K562 (cell line): ENCODE data around the gene LPGAT1. TPM values are rescaled to one million over a fixed set of nuclear protein-coding genes. Genes with fewer than 3 reads are reported as not detected.
A peak's percentile ranks its signal among the peaks of the same experiment; 100 is the strongest.

Experiments used
- AFF4 ChIP-seq: sonication (generic); formaldehyde crosslinking; IDR thresholded peaks from 2 replicates; pipeline ENCODE4 v1.8.0; 2023; ENCODE audit warnings: mild to moderate bottlenecking, missing genetic modification reagents
- BHLHE40 ChIP-seq: IDR thresholded peaks from 2 replicates; pipeline ENCODE4 v1.6.1; 2011; ENCODE audit warnings: low read length, improper control_type of control experiment
- EP300 ChIP-seq: IDR thresholded peaks from 2 replicates; pipeline ENCODE4 v1.6.1; 2012; ENCODE audit warnings: low read length, improper control_type of control experiment
- EP400 ChIP-seq: fragments of 450-650 bp; IDR thresholded peaks from 2 replicates; pipeline ENCODE4 v1.6.1; 2017; ENCODE audit warnings: antibody characterized with exemption, mild to moderate bottlenecking, moderate library complexity
- HDAC2 ChIP-seq: fragments of 450-650 bp; IDR thresholded peaks from 2 replicates; pipeline ENCODE4 v1.6.1; 2016; ENCODE audit warnings: mild to moderate bottlenecking
- HNRNPLL ChIP-seq: fragments of 200-400 bp; formaldehyde crosslinking; IDR thresholded peaks from 2 replicates; pipeline ENCODE4 v1.6.1; 2017; ENCODE audit warnings: low read length, low read depth, mild to moderate bottlenecking; ENCODE audit not compliant: poor library complexity, severe bottlenecking
- KHSRP ChIP-seq: fragments of 450-650 bp; IDR thresholded peaks from 2 replicates; pipeline ENCODE4 v1.6.1; 2017
- MNT ChIP-seq, 2 experiments: fragments of 450-650 bp; conservative IDR thresholded peaks; 2 replicates each; pipeline ENCODE4 v1.6.1; 2017; ENCODE audit warnings: mild to moderate bottlenecking in 2 of 2, moderate library complexity in 2 of 2
- POLR3G ChIP-seq: IDR thresholded peaks from 2 replicates; pipeline ENCODE4 v1.6.1; 2011; ENCODE audit not compliant: insufficient read length, insufficient replicate concordance; ENCODE audit errors: extremely low read depth
- RBM15 ChIP-seq: fragments of 200-400 bp; formaldehyde crosslinking; IDR thresholded peaks from 2 replicates; pipeline ENCODE4 v1.6.1; 2018; ENCODE audit warnings: mild to moderate bottlenecking, low read length, moderate library complexity; ENCODE audit not compliant: insufficient read depth
- RERE ChIP-seq: sonication (generic); formaldehyde crosslinking; IDR thresholded peaks from 2 replicates; pipeline ENCODE4 v1.8.0; 2023; ENCODE audit warnings: missing genetic modification reagents, mild to moderate bottlenecking, borderline replicate concordance
- SRSF9 ChIP-seq: fragments of 200-400 bp; formaldehyde crosslinking; IDR thresholded peaks from 2 replicates; pipeline ENCODE4 v1.6.1; 2017; ENCODE audit warnings: low read depth, low read length, borderline replicate concordance
- YY1 ChIP-seq, 3 experiments: IDR thresholded peaks; 2 replicates each; pipeline ENCODE4 v1.6.1; 2011; ENCODE audit warnings: low read length in 2 of 3, mild to moderate bottlenecking in 2 of 3, moderate library complexity in 2 of 3, borderline replicate concordance in 1 of 3, control low read depth in 1 of 3, low read depth in 1 of 3; ENCODE audit not compliant: insufficient read depth in 3 of 3, insufficient replicate concordance in 2 of 3, control insufficient read depth in 1 of 3, insufficient read length in 1 of 3; ENCODE audit errors: extremely low read depth in 1 of 3
- ZNF583 ChIP-seq: fragments of 250-450 bp; sonication (Bioruptor Pico); IDR thresholded peaks from 2 replicates; pipeline ENCODE4 v1.4.0; 2020
- ZNF778 ChIP-seq: fragments of 450-650 bp; formaldehyde crosslinking; IDR thresholded peaks from 2 replicates; pipeline ENCODE4 v1.4.0; 2020; ENCODE audit warnings: mild to moderate bottlenecking, moderate library complexity
- polyA plus RNA-seq, 8 experiments: library from polyadenylated mRNA; depleted of rRNA in 4 of 8; stranded (reverse) in 5 of 8; unstranded in 3 of 8; fragments of >200 nt; fragmentation: Nextera tagmentation in 2 of 8; fragmentation: Illumina TruSeq in 1 of 8; extraction: Ambion mirVana in 2 of 8; extraction: Trizol in 1 of 8; gene quantifications; 2 replicates each; pipeline versions ENCODE4 v1.2.1 to v1.2.3, GENCODE V29; 2011 to 2014; ENCODE audit warnings: inconsistent platforms in 1 of 8, missing spikeins in 1 of 8
- total RNA-seq, 7 experiments: library from RNA; depleted of rRNA in 6 of 7; stranded (reverse); fragments of >200 nt in 6 of 7; fragmentation: Illumina TruSeq in 2 of 7; extraction: Trizol in 2 of 7; gene quantifications; 2 replicates each; pipeline versions ENCODE4 v1.2.1 to v1.2.3, GENCODE V29; 2011 to 2021; ENCODE audit warnings: low replicate concordance in 1 of 7

LPGAT1 gene
- total and polyA plus RNA-seq, 9 of the 15 experiments (the other 6 are each of a cell fraction or from before 2014, with no cell fraction given) = 5.7 to 31.4 (median 16.3) TPM

GRCh38 chr1:211711315-211711705, 119.3 kb downstream of the LPGAT1 start (continued):
- TF ChIP-seq RERE (CRISPR knock-in tag) (peak; percentile 29; the same call in 1 of the 2 replicates), RBM15 (no peak), BHLHE40 (peak; percentile 54), EP300 (no peak), MNT (conservative IDR thresholded peaks at IDR 0.05) (peak in 1 of 2 experiments; percentile 57; a peak in 2 of 4 replicates), ZNF583 (no peak), EP400 (peak; percentile 50), POLR3G (no peak), YY1 (IDR thresholded peaks at IDR 0.05; ENCODE audit: borderline replicate concordance in 1 of 3, control insufficient read depth in 1 of 3, extremely low read depth in 1 of 3, insufficient read depth in 3 of 3, insufficient read length in 1 of 3, insufficient replicate concordance in 2 of 3, low read depth in 1 of 3, low read length in 2 of 3) (peak in 1 of 3 experiments; percentile 14), ZNF778 (CRISPR knock-in tag) (no peak), AFF4 (no peak), SRSF9 (no peak), KHSRP (no peak), HDAC2 (no peak), HNRNPLL (no peak)
